ENCODE data around the gene TMED1.

The TMED1 gene

GRCh38 chr19:10808937-10809649, 26.9 kb downstream of the TMED1 start:
- no peak for DNase-seq

GRCh38 chr19:10805758-10806247, 30.2 kb downstream of the TMED1 start:
- DNase-seq = no peak

GRCh38 chr19:10805065-10805757, 30.8 kb downstream of the TMED1 start:
- no peak for DNase-seq

GRCh38 chr19:10803252-10803651, 32.8 kb downstream of the TMED1 start:
- DNase-seq = no peak

GRCh38 chr19:10802479-10802878, 33.5 kb downstream of the TMED1 start:
- no peak for DNase-seq

- no peak for DNase-seq
Measured at GRCh38 chr19:10800488-10800887, 35.5 kb downstream of the TMED1 start.

GRCh38 chr19:10797541-10798256, 38.3 kb downstream of the TMED1 start:
- no peak for DNase-seq

GRCh38 chr19:10797078-10797477, 38.9 kb downstream of the TMED1 start:
- no peak for DNase-seq

- no peak for DNase-seq
Measured at GRCh38 chr19:10796653-10797052, 39.4 kb downstream of the TMED1 start.

- no peak for DNase-seq
Measured at GRCh38 chr19:10789866-10790265, 46.1 kb downstream of the TMED1 start.

- no peak for DNase-seq
Measured at GRCh38 chr19:10788146-10788545, 47.9 kb downstream of the TMED1 start.

GRCh38 chr19:10784257-10784656, 51.8 kb downstream of the TMED1 start:
- no peak for DNase-seq

- DNase-seq = no peak
Measured at GRCh38 chr19:10782795-10783194, 53.2 kb downstream of the TMED1 start.
